DMS79 treated with DMSO at 0.1 percent for 48 hours (cell line): Measurements from ENCODE around the gene PRKCB.

Experiments used
- DNase-seq: peaks from one replicate; lab custom pipeline; 2025; lab: John Stamatoyannopoulos, UW

Gene PRKCB

DNA sequence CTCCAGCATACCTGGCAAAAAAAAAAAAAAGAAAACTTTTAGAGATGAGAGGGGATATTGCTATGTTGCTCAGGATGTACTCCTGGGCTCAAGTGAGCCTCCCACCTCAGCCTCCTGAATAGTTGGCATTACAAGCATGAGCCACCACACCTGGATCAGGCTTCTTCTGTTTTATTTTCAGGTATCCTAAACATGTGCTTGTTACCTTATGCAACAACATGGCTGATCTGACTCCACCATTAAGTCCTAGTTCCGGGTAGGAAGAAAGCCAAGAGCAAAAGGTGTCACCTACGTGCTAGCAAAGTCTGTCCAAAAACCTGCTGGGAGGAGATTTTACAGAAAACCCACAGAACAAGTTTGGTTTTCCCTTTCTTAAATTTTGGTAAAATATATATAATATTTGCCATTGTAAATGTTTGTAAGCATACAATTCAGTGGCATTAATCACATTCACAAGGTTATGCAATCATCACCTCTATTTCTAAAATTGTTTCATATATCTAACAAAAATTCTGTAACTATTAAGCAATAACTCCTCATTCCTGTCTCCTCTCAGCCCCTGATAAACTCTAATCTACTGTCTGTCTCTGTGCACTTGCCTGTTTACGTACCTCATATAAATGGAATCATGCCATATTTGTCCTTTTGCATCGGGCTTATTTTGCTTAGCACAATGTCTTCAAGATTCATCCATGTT lies 411.3 kb downstream of the PRKCB start:
- DNase-seq, result no peak

DNA sequence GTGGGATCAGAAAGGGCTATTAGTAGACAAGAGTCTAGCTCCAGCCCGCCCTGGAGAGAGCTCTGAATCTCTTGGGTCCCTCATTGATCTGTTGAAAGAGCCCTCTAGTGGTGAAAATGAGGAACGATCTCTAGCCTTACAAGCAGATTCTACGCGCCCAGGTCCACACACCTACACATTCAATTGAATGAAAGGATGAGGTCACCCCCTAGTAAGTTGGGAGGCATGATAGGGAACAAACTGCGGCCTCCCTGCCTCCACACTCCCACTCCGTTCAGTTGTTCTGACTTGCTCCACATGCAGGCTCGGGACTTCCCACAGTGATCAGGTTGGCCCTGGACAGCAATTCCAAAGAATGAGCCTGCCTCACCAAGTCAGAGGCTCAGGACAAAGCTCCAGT lies 417.4 kb downstream of the PRKCB start:
- DNase-seq, result peak; percentile 4

GRCh38 chr16:24255456-24256371 lies 419.9 kb downstream of the PRKCB start, which contains the start of gene CACNG3:
CACNG3 (plus strand) TSS chr16:24256335; CDS start chr16:24256755, 420 bp downstream.
- DNase-seq, result no peak

GRCh38 chr16:24257958-24258357 lies 422.2 kb downstream of the PRKCB start:
- no peak for DNase-seq

- no peak for DNase-seq
Observed at GRCh38 chr16:24258791-24259190, 423.0 kb downstream of the PRKCB start.

DNA sequence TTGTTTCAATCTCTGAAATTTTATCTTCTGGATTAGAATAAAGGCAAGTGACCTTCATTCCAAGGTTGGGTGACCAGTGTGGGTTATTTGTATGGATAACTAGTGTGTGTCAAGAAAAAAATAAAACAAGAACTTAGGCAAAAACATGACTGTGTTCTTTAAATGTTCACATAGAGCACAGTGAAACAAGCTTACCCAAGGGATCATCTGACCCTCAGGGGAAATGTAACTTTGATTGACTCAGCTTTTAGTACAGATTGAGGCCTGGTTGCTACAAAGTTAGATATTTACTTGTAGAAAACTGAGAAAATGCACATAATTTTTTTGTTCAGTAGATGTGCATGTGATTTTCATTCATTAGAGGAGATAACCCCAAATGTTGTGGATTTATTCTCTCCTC lies 427.0 kb downstream of the PRKCB start:
- no peak for DNase-seq
